ENCODE measurements around the gene DOCK3.
"Not testable (repeated sequence)": the region's sequence is repeated elsewhere in the genome, so short reads cannot be mapped to it uniquely, and the experiment has no call there.

DOCK3 gene

GRCh38 chr3:50806031-50806430, 131.3 kb downstream of the DOCK3 start:
- DNase-seq, result no peak

GRCh38 chr3:50806806-50807205, 132.1 kb downstream of the DOCK3 start:
- no peak for DNase-seq

GRCh38 chr3:50807266-50807665, 132.5 kb downstream of the DOCK3 start:
- DNase-seq, result no peak

- DNase-seq, result no peak
These were observed 137.2 kb downstream of the DOCK3 start for GRCh38 chr3:50811893-50812292.

- no peak for DNase-seq
These were observed 141.1 kb downstream of the DOCK3 start for GRCh38 chr3:50815844-50816243.

GRCh38 chr3:50816894-50817293, 142.2 kb downstream of the DOCK3 start:
- no peak for DNase-seq

GRCh38 chr3:50817756-50818529, 143.2 kb downstream of the DOCK3 start:
- no peak for DNase-seq

GRCh38 chr3:50819882-50820281, 145.2 kb downstream of the DOCK3 start:
- no peak for DNase-seq

GRCh38 chr3:50825841-50826240, 151.1 kb downstream of the DOCK3 start:
- DNase-seq, result no peak

- DNase-seq, result no peak
These were observed 155.7 kb downstream of the DOCK3 start for GRCh38 chr3:50830451-50830850.

- not testable (repeated sequence) for DNase-seq
These were observed 156.3 kb downstream of the DOCK3 start for GRCh38 chr3:50831009-50831408.

- no peak for DNase-seq
These were observed 166.3 kb downstream of the DOCK3 start for GRCh38 chr3:50840983-50841489.

- no peak for DNase-seq
These were observed 173.6 kb downstream of the DOCK3 start for GRCh38 chr3:50848308-50848707.

- no peak for DNase-seq
These were observed 176.1 kb downstream of the DOCK3 start for GRCh38 chr3:50850639-50851511.

- no peak for DNase-seq
These were observed 179.2 kb downstream of the DOCK3 start for GRCh38 chr3:50853936-50854335.

GRCh38 chr3:50862221-50862620, 187.5 kb downstream of the DOCK3 start:
- DNase-seq, result no peak

- no peak for DNase-seq
These were observed 198.8 kb downstream of the DOCK3 start for GRCh38 chr3:50873376-50874157.

GRCh38 chr3:50874876-50875275, 200.1 kb downstream of the DOCK3 start:
- DNase-seq, result not testable (repeated sequence)

GRCh38 chr3:50876947-50877346, 202.2 kb downstream of the DOCK3 start:
- no peak for DNase-seq

GRCh38 chr3:50882733-50883132, 208.0 kb downstream of the DOCK3 start:
- DNase-seq, result not testable (repeated sequence)

GRCh38 chr3:50883755-50884154, 209.0 kb downstream of the DOCK3 start:
- no peak for DNase-seq

- DNase-seq, result no peak
These were observed 210.5 kb downstream of the DOCK3 start for GRCh38 chr3:50885070-50885850.
